Colonic mucosa (tissue), 4 donors: ENCODE data around the gene SLC2A9. TPM values are rescaled to one million over a fixed set of nuclear protein-coding genes. Genes with fewer than 3 reads are reported as not detected.

ENCODE experiments used
- DNase-seq: peaks from one replicate; pipeline ENCODE4 v3.0.0-alpha.2; 2020
- H3K27ac ChIP-seq: fragments of 200-600 bp; one replicate; pipeline ENCODE4 v1.8.0; 2021
- H3K27me3 ChIP-seq: fragments of 200-600 bp; one replicate; pipeline ENCODE4 v1.8.0; 2021
- H3K36me3 ChIP-seq: fragments of 200-600 bp; one replicate; pipeline ENCODE4 v1.8.0; 2021
- H3K4me1 ChIP-seq: fragments of 200-600 bp; one replicate; pipeline ENCODE4 v1.8.0; 2021; ENCODE audit warnings: mild to moderate bottlenecking
- H3K4me3 ChIP-seq: fragments of 200-600 bp; one replicate; pipeline ENCODE4 v1.8.0; 2021
- H3K9ac ChIP-seq, 2 donors: one replicate each; pipeline ENCODE4 v1.7.0; 2013; ENCODE audit warnings: control low read depth in 2 of 2, low read depth in 2 of 2, low read length in 2 of 2
- H3K9me3 ChIP-seq: fragments of 200-600 bp; one replicate; pipeline ENCODE4 v1.8.0; 2021
- CTCF ChIP-seq: fragments of 200-600 bp; IDR thresholded peaks from one replicate; pipeline ENCODE4 v1.8.0; 2022; ENCODE audit warnings: antibody characterized with exemption, mild to moderate bottlenecking
- intact Hi-C: fragments of 100-400 bp; cut with DNase I; formaldehyde crosslinking; loops from one replicate; pipeline ENCODE4 v1.14.1; 2022
- total RNA-seq, 2 donors: library from RNA; stranded (reverse); fragmentation: NEBNext Ultra II Directional in 1 of 2; extraction: Animal tissue kit (Norgen Biotek cat#: 25700) in 1 of 2; gene quantifications; one replicate each; pipeline ENCODE4 v1.2.1, GENCODE V29; 2021
- donor health status: healthy.
- donor health status: DM: no; HTN: no; CAD: no.
- donor health status: DM: no; HTN: no; CAD: no.

SLC2A9 gene
- total RNA-seq, 2 donors from 2014 or later, result 4.3 to 6.8 TPM

- H3K27me3 ChIP-seq, result no peaks in the 10 kb centered on the region
- DNase-seq, result no peak
- no peak overlapping the region for H3K9ac ChIP-seq
- intact Hi-C loops, result no loop called here
- H3K4me3 ChIP-seq, result no peak overlapping the region
- H3K36me3 ChIP-seq, result no peaks in the 10 kb centered on the region
- H3K27ac ChIP-seq, result no peak overlapping the region
- no peak for TF ChIP-seq CTCF
- no peaks in the 10 kb centered on the region for H3K4me1 ChIP-seq
- H3K9me3 ChIP-seq, result no peaks in the 10 kb centered on the region
Measured at GRCh38 chr4:9938933-9939332, 82.4 kb downstream of the SLC2A9 start.

- Histone ChIP-seq H3K9ac (no peak overlapping the region), H3K4me1 (no peaks in the 10 kb centered on the region), H3K36me3 (no peaks in the 10 kb centered on the region), H3K9me3 (no peaks in the 10 kb centered on the region), H3K4me3 (no peak overlapping the region), H3K27me3 (no peaks in the 10 kb centered on the region), H3K27ac (no peak overlapping the region)
- intact Hi-C loops, result no loop called here
- no peak for TF ChIP-seq CTCF
- no peak for DNase-seq
Measured at GRCh38 chr4:9937078-9937477, 84.2 kb downstream of the SLC2A9 start.

GRCh38 chr4:9936129-9936644 is 85.1 kb downstream of the SLC2A9 start:
- H3K4me3 ChIP-seq, result no peak overlapping the region
- no peaks in the 10 kb centered on the region for H3K4me1 ChIP-seq
- H3K27ac ChIP-seq, result no peak overlapping the region
- no peaks in the 10 kb centered on the region for H3K9me3 ChIP-seq
- H3K27me3 ChIP-seq, result no peaks in the 10 kb centered on the region
- no peak for TF ChIP-seq CTCF
- intact Hi-C loops, result no loop called here
- H3K9ac ChIP-seq, result no peak overlapping the region
- no peaks in the 10 kb centered on the region for H3K36me3 ChIP-seq
- no peak for DNase-seq

- H3K27ac ChIP-seq, result no peak overlapping the region
- DNase-seq, result no peak
- H3K9ac ChIP-seq, result no peak overlapping the region
- H3K4me3 ChIP-seq, result no peak overlapping the region
- no peaks in the 10 kb centered on the region for H3K4me1 ChIP-seq
- H3K36me3 ChIP-seq, result no peaks in the 10 kb centered on the region
- no peak for TF ChIP-seq CTCF
- intact Hi-C loops, result no loop called here
- no peaks in the 10 kb centered on the region for H3K9me3 ChIP-seq
- H3K27me3 ChIP-seq, result no peaks in the 10 kb centered on the region
Measured at GRCh38 chr4:9933956-9934355, 87.3 kb downstream of the SLC2A9 start.

GRCh38 chr4:9933184-9933583 is 88.1 kb downstream of the SLC2A9 start:
- no peaks in the 10 kb centered on the region for H3K4me1 ChIP-seq
- intact Hi-C loops, result no loop called here

More at GRCh38 chr4:9933184-9933583, 88.1 kb downstream of the SLC2A9 start:
- H3K27me3 ChIP-seq, result no peaks in the 10 kb centered on the region
- no peak for DNase-seq
- no peak for TF ChIP-seq CTCF
- no peak overlapping the region for H3K4me3 ChIP-seq
- no peak overlapping the region for H3K27ac ChIP-seq
- H3K36me3 ChIP-seq, result no peaks in the 10 kb centered on the region
- no peaks in the 10 kb centered on the region for H3K9me3 ChIP-seq
- H3K9ac ChIP-seq, result no peak overlapping the region
